ENCODE data around the gene RAB37.

The RAB37 gene

GRCh38 chr17:74728033-74728701 is 8.9 kb upstream of the RAB37 start:
- DNase-seq (ENCODE audit: low read depth in 2 of 2) = no peak

DNA sequence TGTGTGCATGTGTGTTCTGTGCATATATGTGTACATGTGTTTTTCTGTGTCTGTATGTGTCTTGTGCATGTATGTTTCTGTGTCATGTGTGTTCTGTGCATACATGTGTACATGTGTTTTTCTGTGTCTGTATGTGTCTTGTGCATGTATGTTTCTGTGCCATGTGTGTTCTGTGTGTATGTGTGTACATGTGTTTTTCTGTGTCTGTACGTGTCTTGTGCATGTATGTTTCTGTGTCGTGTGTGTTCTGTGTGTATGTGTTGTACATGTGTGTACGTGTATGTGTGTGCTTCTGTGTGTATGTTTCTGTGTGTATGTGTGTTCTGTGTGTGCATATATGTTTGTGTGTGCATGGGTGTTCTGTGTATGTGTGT is 8.4 kb upstream of the RAB37 start:
- no peak for DNase-seq (ENCODE audit: low read depth in 2 of 2)

GRCh38 chr17:74729368-74729767 is 7.7 kb upstream of the RAB37 start:
- no peak for DNase-seq (ENCODE audit: low read depth in 2 of 2)

DNA sequence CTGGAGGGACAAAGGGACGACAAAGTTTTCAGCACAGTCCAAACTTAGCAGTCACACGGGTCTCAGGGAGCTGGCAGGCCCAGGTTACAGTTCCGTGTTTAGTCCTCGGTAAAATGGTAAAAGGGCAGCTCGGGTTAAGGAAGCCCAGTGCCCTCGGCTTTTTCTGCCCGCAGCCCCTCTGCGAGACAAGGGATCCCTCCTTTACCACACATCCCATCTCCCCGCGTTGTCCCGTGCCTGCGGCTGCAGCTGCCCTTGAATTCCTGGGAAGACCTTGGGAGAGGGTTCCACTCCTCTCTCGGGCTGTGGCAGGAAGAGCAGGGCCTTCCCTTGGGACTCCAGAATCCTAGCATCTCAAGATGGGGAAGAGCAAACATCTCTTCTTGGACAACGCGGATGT is 7.2 kb upstream of the RAB37 start:
- no peak for DNase-seq (ENCODE audit: low read depth in 2 of 2)

DNA sequence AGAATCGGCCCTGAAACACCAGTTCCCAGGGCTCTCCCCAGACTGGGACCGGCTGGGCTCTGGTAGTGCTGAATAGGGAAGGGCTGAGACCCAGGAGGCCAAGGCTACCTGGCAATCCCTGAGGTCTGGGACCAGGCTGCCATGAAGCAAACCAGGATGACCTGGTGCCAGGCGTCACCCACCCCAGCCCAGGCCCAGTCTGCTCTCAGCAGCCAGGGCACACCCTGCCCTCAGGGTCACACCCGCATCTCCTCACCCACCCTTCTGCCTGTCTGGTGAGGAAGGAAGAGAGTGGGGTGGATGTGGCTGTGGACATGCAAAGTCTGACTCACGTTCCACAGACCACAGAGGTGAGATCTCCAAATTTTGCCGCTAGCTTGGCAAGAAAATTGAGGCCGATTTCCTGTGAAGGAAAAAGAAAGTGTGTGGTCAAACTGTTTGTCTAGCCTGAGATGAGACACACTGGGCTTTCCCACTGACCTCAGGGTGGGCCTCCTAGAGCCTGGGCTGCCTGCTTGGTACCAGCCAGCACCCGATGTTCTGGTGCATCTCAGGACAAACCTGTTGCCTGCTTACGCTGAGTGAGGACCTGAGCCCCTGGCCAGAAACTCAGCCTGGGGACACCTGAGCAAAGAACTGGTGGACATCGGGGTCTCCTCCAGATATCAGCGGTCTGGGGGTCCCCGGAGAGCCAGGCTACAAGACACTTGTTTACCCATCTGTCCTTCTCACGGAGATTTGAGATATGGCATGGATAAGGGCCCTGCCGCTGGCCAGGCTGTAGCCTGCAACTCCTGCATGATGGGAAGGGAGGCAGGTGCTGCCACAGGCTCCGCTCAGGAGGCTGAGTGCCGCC is 6.3 kb upstream of the RAB37 start:
- DNase-seq (ENCODE audit: low read depth in 2 of 2) = no peak

DNA sequence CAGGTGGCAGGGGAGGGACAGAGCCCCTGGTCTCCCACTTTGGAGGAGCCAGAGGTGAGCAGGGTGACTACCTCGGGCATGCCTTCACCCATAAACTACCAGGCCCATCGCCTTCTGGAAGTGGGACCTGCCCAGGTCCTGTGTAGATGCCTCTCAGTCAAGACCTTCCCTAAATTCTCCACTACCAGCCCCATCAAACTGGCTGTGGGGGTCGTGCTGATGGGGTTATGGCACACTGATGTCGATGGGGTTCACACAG is 5.8 kb upstream of the RAB37 start:
- no peak for DNase-seq (ENCODE audit: low read depth in 2 of 2)

DNA sequence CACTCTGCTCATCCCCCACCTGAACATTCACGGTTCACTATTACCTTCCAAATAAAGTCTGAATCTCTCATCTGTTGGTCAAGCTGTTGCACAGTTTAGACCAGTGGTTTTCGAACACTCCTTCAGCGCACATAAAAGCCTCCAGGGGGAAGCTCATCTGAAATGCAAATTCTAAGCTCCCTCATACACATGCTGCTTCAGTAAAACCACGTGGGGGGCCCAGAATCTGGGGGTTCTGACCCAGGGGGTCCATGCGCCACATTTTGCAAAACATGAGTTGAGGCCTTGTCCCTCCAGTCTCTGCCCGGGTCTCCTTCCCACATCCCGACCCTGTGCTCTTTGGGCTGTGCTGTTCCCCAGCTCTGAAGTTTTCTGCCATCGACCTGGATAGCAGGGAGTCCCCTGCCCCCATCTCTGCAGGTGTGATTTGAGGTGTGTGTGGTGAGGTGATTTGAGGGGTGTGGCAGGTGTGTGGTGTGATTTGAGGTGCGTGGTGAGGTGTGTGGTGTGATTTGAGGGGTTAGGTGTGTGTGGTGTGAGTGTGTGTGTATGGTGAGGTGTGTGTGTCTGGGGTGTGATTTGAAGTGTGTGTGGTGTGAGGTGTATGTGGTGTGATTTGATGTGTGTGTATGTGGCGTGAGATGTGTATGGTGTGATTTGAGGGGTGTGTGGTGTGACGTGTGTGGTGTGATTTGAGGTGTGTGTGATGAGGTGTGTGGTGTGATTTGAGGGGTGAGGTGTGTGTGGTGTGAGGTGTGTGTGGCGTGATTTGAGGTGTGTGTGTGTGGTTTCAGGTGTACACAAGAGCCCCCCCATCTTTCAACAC is 4.8 kb upstream of the RAB37 start:
- DNase-seq (ENCODE audit: low read depth in 2 of 2) = no peak

DNA sequence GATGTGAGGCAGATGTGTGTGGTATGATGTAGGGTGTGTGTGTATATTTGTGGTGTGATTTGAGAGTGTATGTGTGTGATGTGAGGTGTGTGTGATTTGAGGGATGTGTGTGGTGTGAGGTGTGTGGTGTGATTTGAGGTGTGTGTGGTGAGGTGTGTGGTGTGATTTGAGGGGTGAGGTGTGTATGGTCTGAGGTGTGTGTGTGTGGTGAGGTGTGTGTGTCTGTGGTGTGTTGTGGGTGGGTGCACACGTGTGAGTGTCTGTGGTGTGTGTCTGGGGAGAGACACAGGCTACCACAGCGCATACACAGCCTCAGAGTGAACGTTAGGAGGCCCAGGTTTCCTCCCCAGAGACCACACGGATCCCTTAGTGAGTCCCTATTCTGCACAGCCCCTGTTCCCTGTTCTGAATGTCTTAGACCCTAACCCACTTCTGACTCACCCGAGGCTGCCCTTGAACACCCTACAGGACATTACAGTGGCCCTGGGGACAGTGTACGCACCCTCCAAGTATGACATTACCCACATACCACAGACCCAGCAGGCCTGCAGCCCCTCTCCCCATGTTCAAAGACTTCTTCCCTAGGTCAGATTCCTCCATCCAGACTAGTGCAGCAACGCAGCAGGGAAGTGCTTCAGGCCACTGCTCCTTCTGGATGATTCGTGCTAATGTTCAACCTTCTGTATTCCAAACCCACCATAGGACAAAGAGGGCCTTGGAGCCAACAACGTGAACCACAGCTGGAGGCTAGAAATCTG is 3.5 kb upstream of the RAB37 start:
- no peak for DNase-seq (ENCODE audit: low read depth in 2 of 2)

DNA sequence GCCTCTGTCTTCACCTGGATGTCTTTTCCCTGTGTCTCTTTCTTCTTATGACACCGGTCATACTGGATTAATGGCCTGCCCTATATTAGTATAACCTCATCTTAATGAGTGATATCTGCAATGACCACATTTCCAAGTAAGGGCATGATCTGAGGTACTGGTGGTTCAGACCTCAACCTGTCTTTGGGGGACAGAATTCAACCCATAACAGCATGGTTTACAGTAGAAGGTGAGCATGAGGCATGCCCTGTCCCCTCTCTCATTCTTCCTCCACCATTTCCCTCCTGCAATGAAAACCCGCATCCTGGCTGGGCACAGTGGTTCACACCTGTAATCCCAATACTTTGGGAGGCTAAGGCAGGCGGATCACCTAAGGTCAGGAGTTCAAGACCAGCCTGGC is 2.8 kb upstream of the RAB37 start:
- DNase-seq (ENCODE audit: low read depth in 2 of 2) = no peak

DNA sequence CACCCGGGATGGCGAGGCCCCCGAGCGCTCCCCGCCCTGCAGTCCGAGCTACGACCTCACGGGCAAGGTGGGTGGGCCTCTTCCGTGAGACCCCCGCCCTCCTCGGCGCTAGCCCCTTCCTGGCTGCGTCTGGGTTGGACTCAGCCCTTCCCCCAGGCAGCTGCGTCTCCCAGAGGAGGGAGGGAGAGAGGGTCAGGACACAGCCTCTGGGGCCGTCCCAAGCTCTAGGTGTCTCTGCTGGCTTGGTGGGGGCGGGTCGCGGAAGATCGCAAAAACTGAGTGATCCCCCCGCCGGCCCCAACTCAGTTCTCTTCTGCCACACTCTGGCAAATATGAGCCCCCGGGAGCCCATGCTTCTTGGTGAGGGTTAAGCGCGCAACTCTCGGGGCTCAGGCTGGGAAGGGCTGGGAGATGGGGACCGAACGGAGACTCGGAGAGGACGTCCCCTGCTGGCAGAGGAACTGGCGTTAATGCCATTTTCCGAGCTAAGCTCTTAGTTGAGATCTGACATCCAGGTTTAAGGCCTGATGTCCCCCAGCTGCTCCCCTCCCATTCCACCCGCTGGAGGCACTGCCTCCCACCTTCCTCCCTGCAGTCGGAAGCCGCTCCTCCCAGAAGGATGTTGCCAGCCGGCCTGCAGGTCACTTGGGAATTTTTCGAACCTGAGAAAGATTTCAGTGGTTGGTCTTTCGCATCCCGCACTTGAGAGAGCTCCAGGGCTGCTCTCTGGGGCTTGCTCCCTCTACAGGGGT is 419 bp downstream of the RAB37 start:
- DNase-seq (ENCODE audit: low read depth in 2 of 2) = no peak

DNA sequence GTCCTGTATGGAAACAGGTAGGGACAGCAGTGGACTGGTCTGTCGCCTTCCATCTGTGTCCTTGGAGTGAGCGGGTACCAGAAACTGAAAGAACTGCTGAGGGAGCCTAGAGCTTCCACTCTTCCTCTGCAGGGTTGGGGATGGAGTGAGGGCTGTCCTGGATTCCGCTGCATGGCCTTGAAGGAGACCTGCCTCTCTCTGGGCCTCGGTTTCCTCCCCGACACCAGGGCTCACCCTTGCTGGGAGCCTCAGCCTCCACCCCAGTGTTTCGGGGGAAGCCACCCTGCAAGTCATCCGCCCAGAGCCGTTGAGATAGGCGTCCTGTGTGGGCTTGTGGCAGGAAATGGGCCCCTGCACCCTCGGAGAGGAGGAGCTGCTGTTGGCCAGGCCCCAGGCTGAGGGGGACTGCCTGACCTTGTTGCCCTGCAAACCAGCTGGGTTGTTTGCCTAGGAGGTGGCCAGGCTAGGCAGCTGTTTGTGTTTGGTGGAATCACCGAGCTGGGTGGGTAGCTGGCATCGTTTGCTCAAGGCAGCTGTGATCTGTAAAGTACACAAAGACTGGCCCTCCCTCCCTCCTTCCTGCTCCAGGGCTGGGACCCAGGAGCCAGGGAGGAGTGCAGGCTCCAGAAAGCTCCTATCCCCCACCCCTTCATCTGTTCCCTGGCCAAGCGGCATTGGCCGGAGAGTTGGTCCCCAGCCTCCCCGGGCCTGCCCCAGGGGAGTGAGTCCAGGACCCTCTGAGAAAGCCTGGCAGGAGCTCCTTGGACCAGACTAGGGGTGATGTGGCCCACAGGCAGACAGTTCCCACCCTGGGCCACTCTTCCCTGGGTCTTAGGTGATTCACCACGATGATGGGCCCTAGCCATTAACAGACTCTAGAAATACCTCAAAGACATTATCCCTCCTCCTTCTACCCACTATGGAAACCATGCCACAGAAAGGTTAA is 1.3 kb downstream of the RAB37 start:
- DNase-seq (ENCODE audit: low read depth in 2 of 2) = peak in 1 of 2 donors; percentile 51

- no peak for DNase-seq (ENCODE audit: low read depth in 2 of 2)
Measured at GRCh38 chr17:74739227-74739831, 2.3 kb downstream of the RAB37 start.

- no peak for DNase-seq (ENCODE audit: low read depth in 2 of 2)
Measured at GRCh38 chr17:74740173-74740572, 3.1 kb downstream of the RAB37 start.

- no peak for DNase-seq (ENCODE audit: low read depth in 2 of 2)
Measured at GRCh38 chr17:74740641-74741387, 3.8 kb downstream of the RAB37 start.

GRCh38 chr17:74742153-74742515 is 5.1 kb downstream of the RAB37 start:
- DNase-seq (ENCODE audit: low read depth in 2 of 2) = no peak

GRCh38 chr17:74742978-74743545 is 6.0 kb downstream of the RAB37 start:
- DNase-seq (ENCODE audit: low read depth in 2 of 2) = no peak

DNA sequence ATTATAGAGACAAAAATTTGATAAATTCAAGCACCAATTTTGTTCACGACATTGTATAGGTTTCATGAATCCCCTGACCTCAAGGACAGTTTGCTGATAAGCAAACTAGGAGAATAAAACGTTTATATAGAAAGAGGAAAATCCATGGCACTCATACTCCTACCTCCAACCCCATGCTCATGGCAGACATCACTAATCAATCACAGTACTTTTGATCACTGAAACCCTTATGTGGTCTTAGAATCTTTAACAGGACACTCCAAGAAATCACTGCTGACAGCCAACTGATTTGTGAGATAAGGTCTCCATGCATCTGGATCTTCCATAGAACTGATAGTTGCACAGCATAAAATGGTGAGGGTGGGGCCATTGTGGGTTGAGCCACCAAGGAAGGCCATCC is 6.7 kb downstream of the RAB37 start:
- DNase-seq (ENCODE audit: low read depth in 2 of 2) = no peak

GRCh38 chr17:74744349-74744713 is 7.3 kb downstream of the RAB37 start:
- DNase-seq (ENCODE audit: low read depth in 2 of 2) = no peak

All from stimulated activated CD4-positive, alpha-beta T cell treated with anti-CD3 and anti-CD28 coated beads, Interleukin-1b, Interleukin-23, amount 100 ng/mL, for 1 hour (primary cell).